T-helper 17 cell (primary cell): ENCODE measurements around the gene EIF3A. TPM values are rescaled to one million over a fixed set of nuclear protein-coding genes. Genes with fewer than 3 reads are reported as not detected.
"Not testable (repeated sequence)": the region's sequence is repeated elsewhere in the genome, so short reads cannot be mapped to it uniquely, and the experiment has no call there.

Experiments
- ATAC-seq: fragments of 150-1000 bp; cut with Tn5 transposase; 2 replicates; pipeline ENCODE4 v1.10.0; 2021; ENCODE audit warnings: mild to moderate bottlenecking, moderate library complexity
- DNase-seq, 3 donors: peaks; one replicate each; pipeline versions ENCODE4 v3.0.0 to v3.0.0-alpha.2; 2020 to 2021
- H3K9me3 ChIP-seq: one replicate; pipeline ENCODE4 v1.7.0; 2013; ENCODE audit warnings: low read length, mild to moderate bottlenecking; ENCODE audit not compliant: control insufficient read depth, poor library complexity, severe bottlenecking
- H3K27ac Mint-ChIP-seq: one replicate; pipeline ENCODE4 v1.8.0; 2022; ENCODE audit warnings: mild to moderate bottlenecking, moderate library complexity, mixed read lengths
- H3K27me3 Mint-ChIP-seq: one replicate; pipeline ENCODE4 v1.8.0; 2022; ENCODE audit warnings: mixed read lengths
- H3K36me3 Mint-ChIP-seq: one replicate; pipeline ENCODE4 v1.8.0; 2022; ENCODE audit warnings: low read depth, mixed read lengths
- H3K4me1 Mint-ChIP-seq: one replicate; pipeline ENCODE4 v1.8.0; 2022; ENCODE audit warnings: mild to moderate bottlenecking, mixed read lengths
- H3K4me3 Mint-ChIP-seq: one replicate; pipeline ENCODE4 v1.8.0; 2022; ENCODE audit warnings: mild to moderate bottlenecking, moderate library complexity, mixed read lengths
- total RNA-seq, 4 donors: library from RNA in 2 of 4; stranded (reverse) in 2 of 4; gene quantifications; one replicate each; pipeline ENCODE4 v1.2.3 and lab custom pipeline; 2022 to 2026

Gene EIF3A
- total RNA-seq, 2 donors from 2014 or later, result 149 to 169 TPM

- not testable (repeated sequence) for H3K27me3 Mint-ChIP-seq, H3K9me3 ChIP-seq, H3K27ac Mint-ChIP-seq, DNase-seq, ATAC-seq, H3K36me3 Mint-ChIP-seq
- Mint-ChIP-seq H3K4me3 (peak overlapping the region; percentile 88), H3K4me1 (peaks cover 21% of the 10 kb centered on the region)
Observed at GRCh38 chr10:119028445-119028899, 52.1 kb downstream of the EIF3A start.

DNA sequence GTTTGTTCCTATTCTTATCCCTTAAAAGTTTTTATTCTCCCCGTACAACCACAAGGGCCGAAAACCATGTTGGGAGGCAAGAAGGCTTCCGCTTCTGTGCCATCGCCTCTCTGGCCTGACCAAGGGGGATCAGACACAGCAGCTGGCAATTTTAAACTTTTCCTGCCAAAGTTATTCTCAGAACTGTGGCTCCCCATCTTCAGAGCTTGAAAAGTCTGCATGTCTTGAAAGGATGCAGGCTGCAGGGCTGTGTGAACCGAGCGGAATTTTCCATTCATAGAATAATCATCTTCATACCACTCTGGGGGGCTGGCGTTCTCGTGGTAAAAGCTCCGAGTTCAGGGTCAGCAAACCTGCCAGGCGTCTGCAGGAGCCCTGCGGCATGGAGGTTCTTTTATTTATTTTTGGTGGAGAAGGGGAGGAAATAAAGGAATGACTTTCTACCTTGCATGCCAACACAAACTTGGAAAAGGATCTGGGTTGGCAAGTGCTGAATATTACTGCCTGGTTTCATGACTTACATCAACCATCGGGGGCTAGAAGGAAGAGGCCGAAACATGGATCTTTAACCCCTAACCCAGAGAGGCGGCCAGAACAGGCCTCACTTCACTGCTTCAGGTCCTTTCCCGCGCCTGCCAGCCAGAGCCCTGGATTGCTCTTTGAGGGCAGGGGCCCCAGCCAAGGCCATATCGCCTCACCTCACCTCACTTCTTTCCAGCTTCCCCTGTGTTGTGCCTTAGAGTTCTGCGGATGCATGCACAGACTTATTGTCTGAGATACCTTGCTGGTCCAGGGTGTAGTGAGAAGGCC, 54.1 kb downstream of the EIF3A start:
- peaks cover 13% of the 10 kb centered on the region for H3K4me1 Mint-ChIP-seq
- H3K27me3 Mint-ChIP-seq, result no peaks in the 10 kb centered on the region
- peak overlapping the region; percentile 86 for H3K27ac Mint-ChIP-seq
- ATAC-seq (no peak), DNase-seq (no peak)
- no peak overlapping the region for H3K4me3 Mint-ChIP-seq
- H3K9me3 ChIP-seq, result no peaks in the 10 kb centered on the region
- H3K36me3 Mint-ChIP-seq, result no peaks in the 10 kb centered on the region

GRCh38 chr10:119025776-119026175, 54.8 kb downstream of the EIF3A start:
- peak overlapping the region; percentile 86 for H3K27ac Mint-ChIP-seq
- no peak overlapping the region for H3K4me3 Mint-ChIP-seq
- no peak for DNase-seq
- no peaks in the 10 kb centered on the region for H3K9me3 ChIP-seq
- H3K36me3 Mint-ChIP-seq, result no peaks in the 10 kb centered on the region
- no peak for ATAC-seq
- peaks cover 12% of the 10 kb centered on the region for H3K4me1 Mint-ChIP-seq
- no peaks in the 10 kb centered on the region for H3K27me3 Mint-ChIP-seq

DNA sequence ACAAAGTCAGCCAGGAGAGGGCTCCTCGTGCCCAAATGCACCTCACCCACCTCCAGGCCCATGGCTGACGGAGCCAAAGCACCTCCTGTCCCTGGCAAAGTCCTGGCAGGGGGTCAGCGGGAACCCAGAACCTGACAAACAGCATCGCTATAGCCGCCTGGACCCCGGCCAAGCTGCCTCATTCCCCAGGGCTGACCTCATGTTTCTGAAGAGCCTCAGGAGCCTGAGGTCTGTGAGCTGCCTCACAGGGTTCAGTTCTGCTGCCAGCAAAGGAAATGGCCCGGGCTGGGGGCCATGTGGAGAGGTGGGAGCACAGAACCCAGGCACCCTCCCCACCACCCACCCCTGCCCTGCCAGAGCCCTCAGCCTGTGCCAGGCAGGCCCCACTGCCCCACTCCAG, 55.3 kb downstream of the EIF3A start:
- Mint-ChIP-seq H3K4me1 (peaks cover 12% of the 10 kb centered on the region), H3K27me3 (no peaks in the 10 kb centered on the region), H3K4me3 (no peak overlapping the region), H3K27ac (no peak overlapping the region), H3K36me3 (no peaks in the 10 kb centered on the region)
- DNase-seq (no peak), ATAC-seq (no peak)
- no peaks in the 10 kb centered on the region for H3K9me3 ChIP-seq

DNA sequence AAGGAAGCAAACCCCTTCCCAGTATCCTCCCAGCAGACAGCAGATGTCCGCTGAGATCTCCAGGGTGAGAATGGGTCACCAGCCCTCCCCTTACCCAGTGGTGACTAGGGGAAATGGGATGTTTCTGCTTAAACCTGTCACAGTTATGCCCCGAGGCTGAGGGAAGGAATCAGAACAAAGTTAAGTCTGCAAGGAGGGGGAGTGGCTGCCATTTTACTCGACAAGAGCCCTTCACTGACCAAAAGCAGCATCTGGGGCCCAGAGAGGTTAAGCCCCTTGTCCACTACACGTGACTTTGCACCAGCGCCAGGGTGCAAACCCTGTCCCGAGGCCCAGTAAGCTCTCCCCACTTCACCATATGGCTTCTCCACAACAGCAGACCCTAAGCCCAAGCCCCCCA, 55.7 kb downstream of the EIF3A start:
- no peak overlapping the region for H3K27ac Mint-ChIP-seq
- no peak overlapping the region for H3K4me3 Mint-ChIP-seq
- no peaks in the 10 kb centered on the region for H3K9me3 ChIP-seq
- no peak for DNase-seq
- no peaks in the 10 kb centered on the region for H3K36me3 Mint-ChIP-seq
- ATAC-seq, result no peak
- peaks cover 12% of the 10 kb centered on the region for H3K4me1 Mint-ChIP-seq
- H3K27me3 Mint-ChIP-seq, result no peaks in the 10 kb centered on the region

- Mint-ChIP-seq H3K4me3 (no peak overlapping the region), H3K4me1 (peaks cover 11% of the 10 kb centered on the region), H3K36me3 (no peaks in the 10 kb centered on the region), H3K27ac (no peak overlapping the region), H3K27me3 (no peaks in the 10 kb centered on the region)
- no peaks in the 10 kb centered on the region for H3K9me3 ChIP-seq
- DNase-seq (no peak), ATAC-seq (no peak)
Observed at GRCh38 chr10:119023553-119023868, 57.1 kb downstream of the EIF3A start.

DNA sequence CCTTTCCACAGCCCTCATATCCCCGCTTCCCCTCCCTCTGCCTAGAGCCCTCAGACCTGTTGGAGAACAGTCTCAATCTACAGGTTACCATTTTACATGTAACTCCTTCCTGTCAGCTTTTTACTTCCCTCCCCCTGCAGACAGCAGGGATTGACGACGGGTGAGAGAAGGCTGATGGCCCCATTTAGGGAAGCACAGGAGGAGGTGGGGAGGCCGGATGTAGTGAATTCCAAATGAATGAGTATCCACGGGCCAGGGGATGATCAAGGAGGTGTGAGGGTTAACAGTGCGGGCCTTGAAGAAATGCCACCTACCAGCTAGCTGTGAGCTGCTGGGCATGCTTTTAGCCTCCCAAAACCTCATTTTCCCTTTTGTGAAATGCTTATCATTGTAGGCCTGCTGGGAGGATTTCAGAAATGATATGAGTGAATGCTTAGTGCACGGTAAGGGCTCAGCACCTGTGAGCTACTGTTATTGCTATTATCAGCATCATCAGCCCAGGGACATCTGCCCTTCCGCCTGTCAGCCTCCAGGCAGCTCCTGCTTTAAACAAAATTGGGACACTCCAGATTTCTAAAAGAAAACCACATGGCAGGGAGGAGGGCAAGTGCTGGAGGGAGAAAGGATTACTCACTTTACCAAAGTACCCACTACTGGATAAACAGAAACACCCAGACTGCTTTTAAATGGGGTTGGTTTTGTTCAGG, 57.6 kb downstream of the EIF3A start:
- H3K4me3 Mint-ChIP-seq, result no peak overlapping the region
- ATAC-seq (no peak), DNase-seq (no peak)
- H3K36me3 Mint-ChIP-seq, result no peaks in the 10 kb centered on the region
- no peaks in the 10 kb centered on the region for H3K27me3 Mint-ChIP-seq
- no peaks in the 10 kb centered on the region for H3K9me3 ChIP-seq
- H3K4me1 Mint-ChIP-seq, result peaks cover 8% of the 10 kb centered on the region
- no peak overlapping the region for H3K27ac Mint-ChIP-seq

DNA sequence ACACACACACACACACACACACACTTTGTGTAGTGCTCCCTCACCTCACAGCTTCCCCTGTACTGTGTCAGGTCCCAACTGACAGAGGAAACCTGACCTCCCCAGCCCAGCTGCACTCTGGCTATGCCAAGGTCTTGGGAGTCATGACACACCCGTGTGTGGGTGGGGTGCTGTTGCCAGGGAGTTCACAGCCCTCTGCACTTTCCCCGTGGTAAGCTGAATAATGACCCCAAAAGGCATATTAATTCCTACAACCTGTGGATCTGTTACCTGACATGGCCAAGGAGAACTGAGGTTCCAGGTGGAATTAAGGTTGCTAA, 60.0 kb downstream of the EIF3A start:
- no peak for DNase-seq
- no peak overlapping the region for H3K27ac Mint-ChIP-seq
- H3K9me3 ChIP-seq, result no peaks in the 10 kb centered on the region
- H3K36me3 Mint-ChIP-seq, result no peaks in the 10 kb centered on the region
- H3K4me1 Mint-ChIP-seq, result peaks cover 5% of the 10 kb centered on the region
- peaks cover 7% of the 10 kb centered on the region for H3K27me3 Mint-ChIP-seq
- no peak for ATAC-seq
- no peak overlapping the region for H3K4me3 Mint-ChIP-seq

DNA sequence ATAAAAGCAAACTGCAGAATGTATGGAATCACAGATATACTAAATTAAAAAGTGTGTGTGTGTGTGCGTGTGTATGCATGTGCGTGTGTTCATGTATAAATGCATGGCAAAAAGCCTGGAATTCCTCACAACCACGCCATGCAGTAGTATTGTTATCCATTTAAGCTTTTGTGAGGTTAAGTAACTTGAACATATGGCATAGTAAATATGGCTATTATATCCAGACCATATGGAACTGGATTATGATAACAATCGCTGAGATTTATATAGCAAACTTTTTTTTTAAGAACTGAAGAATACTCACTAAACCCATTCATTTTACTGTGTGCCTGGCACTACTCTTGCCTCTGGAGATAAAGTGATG, 73.4 kb downstream of the EIF3A start:
- DNase-seq, result no peak
- H3K27ac Mint-ChIP-seq, result no peak overlapping the region
- H3K4me3 Mint-ChIP-seq, result no peak overlapping the region
- H3K4me1 Mint-ChIP-seq, result no peaks in the 10 kb centered on the region
- H3K27me3 Mint-ChIP-seq, result peaks cover 24% of the 10 kb centered on the region
- H3K36me3 Mint-ChIP-seq, result no peaks in the 10 kb centered on the region
- no peak for ATAC-seq
- H3K9me3 ChIP-seq, result no peaks in the 10 kb centered on the region

- ATAC-seq, result no peak
- no peak for DNase-seq
- no peaks in the 10 kb centered on the region for H3K4me1 Mint-ChIP-seq
Observed at GRCh38 chr10:119006451-119007210, 74.0 kb downstream of the EIF3A start.

GRCh38 chr10:119005362-119006043, 75.1 kb downstream of the EIF3A start:
- DNase-seq (no peak), ATAC-seq (no peak)
- Mint-ChIP-seq H3K27ac (no peak overlapping the region), H3K27me3 (peaks cover 36% of the 10 kb centered on the region), H3K4me1 (no peaks in the 10 kb centered on the region), H3K4me3 (no peak overlapping the region), H3K36me3 (no peaks in the 10 kb centered on the region)
- no peaks in the 10 kb centered on the region for H3K9me3 ChIP-seq

More at GRCh38 chr10:119006451-119007210, 74.0 kb downstream of the EIF3A start:
- Mint-ChIP-seq H3K4me3 (no peak overlapping the region), H3K27me3 (peaks cover 30% of the 10 kb centered on the region), H3K27ac (no peak overlapping the region), H3K36me3 (no peaks in the 10 kb centered on the region)
- no peaks in the 10 kb centered on the region for H3K9me3 ChIP-seq

DNA sequence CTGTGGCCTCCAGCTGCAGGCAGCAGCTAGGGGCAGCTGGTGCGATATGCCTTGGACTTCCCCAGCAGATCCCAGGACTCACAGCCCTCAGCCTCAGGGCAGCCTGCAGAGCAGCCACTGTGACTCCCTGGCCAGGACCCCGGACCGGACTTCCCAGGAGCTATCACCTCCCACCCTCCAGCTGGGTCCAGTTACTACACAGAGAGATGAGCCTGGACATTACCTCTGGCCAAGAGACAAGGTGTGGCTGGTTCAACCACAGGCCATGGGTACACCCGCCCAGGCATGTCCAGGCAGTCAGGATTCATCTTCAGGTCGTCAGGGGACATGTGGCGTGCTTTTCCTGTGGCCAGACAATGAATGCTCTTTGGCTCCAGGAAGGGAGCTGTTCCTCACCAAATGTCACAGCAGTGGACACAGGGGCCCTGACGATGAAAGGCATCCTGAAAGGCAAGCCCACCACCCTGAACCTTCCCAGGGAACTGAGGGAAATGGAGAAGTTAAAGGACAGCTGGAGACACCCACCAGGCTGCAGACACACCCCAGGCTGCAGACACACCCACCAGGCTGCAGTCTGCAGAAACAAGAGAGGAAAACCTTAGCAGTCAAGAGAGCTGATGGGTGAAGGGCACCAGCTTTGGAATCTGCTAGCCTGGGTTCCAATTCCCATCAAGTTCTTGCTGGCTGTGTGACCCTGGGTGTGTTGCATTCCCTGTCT, 76.9 kb downstream of the EIF3A start:
- Mint-ChIP-seq H3K4me3 (no peak overlapping the region), H3K4me1 (no peaks in the 10 kb centered on the region), H3K36me3 (no peaks in the 10 kb centered on the region), H3K27ac (no peak overlapping the region), H3K27me3 (peaks cover 32% of the 10 kb centered on the region)
- ATAC-seq (no peak), DNase-seq (no peak)
- no peaks in the 10 kb centered on the region for H3K9me3 ChIP-seq
